HG03342 (cell line): ENCODE results near the gene MGP.

Experiments used
- ATAC-seq: cut with Tn5 transposase; IDR thresholded peaks from one replicate; pipeline ENCODE4 v1.9.1; 2021; ENCODE audit warnings: mild to moderate bottlenecking, moderate library complexity; ENCODE audit not compliant: unreplicated experiment

MGP gene

DNA sequence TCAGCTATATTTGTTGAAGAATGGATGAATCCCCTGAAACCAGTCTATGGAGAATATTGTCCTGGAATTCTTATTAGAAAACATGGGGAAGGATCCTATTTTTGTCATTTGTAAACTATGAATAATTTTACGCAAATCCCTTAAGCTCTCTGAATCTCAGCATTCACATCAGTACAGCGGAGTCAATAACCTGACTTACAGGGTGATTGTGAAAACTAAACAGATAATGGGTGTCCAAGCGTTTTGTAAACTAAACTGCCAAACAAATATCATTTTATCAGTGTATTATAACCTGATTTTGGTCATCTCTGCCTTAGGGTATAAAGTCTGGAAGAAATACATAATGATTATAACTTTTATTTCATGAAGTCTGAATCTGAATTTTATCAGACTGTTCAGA is 52.3 kb downstream of the MGP start:
- no peak for ATAC-seq
